Measurements from ENCODE around the gene OR52J3.
"Not testable (repeated sequence)": the region's sequence is repeated elsewhere in the genome, so short reads cannot be mapped to it uniquely, and the experiment has no call there.

OR52J3 gene

DNA sequence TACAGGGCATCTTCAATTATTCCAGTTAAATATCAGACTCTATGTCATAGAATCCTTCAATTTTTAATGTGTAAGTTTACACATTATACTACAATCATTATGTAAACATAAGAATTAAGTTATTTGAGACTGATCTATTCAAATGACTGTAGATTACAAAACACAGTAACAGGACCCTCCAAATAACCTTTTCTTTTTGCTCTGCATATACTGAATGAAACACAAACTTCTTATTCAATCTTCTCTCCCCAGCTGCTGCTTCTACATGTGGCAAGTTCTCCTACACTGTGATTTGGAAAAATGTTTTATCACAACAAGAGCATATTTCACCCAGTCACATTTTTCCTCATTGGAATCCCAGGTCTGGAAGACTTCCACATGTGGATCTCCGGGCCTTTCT is at the start of gene OR52J3:
TSS of gene OR52J3 (plus strand) at position 301 of the 400 bp plus-strand sequence. CDS start at position 301, 0 bp downstream.
- no peak for DNase-seq

DNA sequence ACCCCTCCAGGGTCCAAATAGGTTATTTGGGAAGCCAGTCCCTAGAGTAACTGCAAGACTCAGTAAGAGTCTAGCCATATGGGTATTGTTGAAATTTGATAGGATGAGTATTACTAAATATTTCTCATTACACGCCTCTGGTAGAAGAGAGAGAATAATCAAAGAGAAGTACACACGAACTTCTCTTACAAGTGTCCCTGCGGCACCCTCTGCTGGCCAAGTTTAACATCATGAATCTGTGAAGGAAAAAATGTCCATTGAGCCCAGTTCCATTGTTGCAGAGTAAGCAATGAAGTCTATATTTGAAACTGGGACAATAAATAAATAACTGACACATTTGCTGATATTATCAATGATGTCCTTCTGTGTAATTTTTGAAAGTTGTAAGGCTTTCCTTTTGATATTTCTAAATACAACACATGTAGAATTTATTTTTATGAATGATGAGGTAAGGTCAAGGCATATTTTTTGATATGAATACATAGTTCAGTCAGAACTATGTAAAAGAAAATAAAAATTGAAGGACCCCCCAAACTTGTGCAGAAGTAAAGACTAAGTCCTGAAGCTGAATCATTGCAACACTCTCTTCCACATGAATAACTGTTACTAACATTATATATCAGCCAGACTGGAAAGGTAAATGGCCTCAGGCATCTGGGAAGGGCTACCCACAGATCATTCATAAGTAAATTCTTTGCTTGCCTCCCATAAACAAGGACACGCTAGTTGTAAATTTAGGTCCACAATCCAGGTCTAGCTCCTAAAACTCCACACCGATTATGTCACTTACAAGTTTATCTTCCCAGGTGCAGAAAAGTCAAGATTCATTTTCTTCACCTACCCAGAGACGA is 41.7 kb upstream of the OR52J3 start:
- peak; percentile 42 for DNase-seq

DNA sequence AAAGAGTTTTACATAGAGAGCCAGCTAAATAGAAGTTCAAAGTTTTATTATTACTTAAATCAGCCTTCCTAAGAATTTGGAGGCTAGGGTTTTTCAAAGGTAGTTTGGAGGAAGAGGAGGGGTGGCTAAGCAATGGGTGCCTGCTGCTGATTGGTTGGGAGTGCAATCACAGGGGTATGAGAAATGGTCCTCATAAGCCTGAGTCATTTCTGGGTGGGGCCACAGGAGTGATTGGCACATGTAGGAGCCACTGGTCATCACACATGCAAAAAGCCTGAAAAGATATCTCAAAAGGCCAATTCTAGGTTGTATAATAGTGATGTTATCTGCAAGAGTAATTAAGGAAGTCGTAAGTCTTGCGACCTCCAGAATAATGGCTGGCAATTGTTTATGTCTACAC is 38.8 kb upstream of the OR52J3 start:
- no peak for DNase-seq

DNA sequence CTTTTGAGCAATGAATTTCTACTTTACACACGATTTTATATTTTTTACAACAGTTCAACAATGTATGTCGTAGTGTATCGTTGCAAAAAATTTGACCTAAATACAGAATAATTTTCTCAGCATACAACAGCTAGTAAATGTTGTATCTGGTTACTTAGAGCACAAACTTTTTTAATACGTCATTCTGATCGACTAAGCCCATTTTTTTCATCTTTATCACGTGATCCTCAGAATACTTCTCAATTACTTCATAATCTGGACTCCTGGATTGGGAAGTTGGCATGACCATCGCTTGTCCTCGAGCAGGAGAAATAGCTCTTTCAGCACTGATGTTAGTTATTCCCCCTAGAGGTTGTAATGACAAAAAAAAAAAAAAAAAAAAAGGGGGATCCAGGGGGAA is 35.1 kb upstream of the OR52J3 start:
- no peak for DNase-seq

DNA sequence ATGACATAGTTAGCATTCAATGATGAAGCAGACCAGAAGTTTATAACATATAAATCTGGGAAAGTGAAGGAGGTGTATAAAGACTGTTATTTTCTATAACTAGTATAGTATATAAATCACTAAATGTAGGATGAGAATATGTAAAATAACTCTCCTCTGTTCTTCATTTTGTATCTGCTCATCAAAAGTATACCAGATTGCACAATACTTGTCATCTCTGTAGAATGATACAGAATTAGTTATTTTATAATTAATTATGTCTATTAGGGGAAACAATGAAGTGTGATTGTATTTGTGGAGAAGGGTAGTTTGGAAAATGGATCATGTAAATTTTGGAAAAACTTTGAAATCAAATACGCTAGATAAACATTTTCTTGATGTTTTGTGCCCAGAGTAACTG is 33.3 kb upstream of the OR52J3 start:
- DNase-seq, result no peak

DNA sequence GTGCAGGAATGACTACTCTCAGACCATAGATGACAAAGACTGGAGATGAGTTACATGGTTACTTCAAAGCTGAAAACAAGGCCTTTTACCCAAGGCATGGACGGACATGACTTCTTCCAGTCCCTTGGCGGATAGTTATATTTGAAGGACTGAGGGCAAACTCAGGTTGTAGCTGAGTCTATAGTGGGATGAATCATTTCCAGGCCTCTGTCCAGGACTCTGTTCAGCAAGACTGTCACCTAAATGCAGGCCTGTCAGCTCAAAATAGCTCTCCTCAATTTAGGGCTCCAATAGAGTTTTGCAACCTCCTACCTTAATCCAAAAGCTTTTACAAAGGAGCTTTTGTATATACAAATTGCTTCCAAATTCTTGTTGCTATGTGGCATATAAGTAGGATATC is 24.3 kb upstream of the OR52J3 start:
- DNase-seq, result no peak

DNA sequence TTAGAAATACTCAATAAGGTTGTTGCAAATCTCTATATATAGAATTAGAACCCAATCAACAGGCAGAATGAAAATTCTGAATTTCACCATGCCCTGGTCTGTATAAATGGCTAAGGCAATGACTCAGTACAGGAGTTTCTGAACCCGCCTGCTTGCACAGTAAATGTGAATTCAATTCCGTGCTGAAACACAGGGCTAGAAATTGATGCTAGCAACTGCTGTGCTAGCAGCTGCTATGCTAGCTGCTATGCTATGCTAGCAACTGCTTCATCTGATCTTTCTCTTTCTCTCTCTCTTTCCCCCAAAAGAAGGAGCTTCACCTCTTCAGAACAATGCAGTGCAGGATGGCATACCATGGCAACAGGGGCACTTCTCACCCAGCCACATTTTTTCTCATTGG is 9.7 kb upstream of the OR52J3 start:
- DNase-seq, result no peak

DNA sequence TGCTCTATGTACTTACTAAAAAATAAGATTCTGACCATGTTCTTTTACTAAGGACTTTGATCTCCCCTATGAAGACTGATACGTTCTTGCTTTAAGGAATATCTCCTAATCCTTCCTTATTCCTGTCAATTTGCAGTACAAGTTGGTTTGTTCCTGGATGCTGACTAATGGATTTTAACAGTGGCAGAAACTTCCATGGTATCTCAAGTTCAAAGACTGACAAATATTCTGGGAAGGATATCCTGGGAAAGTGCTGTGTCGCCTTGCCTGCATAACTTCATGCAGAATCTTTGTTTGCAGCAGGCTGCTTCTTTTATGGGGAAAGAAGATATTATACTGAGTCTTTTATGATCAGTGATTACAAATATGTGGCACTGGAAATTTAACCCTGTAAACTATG is 8.4 kb upstream of the OR52J3 start:
- no peak for DNase-seq

DNA sequence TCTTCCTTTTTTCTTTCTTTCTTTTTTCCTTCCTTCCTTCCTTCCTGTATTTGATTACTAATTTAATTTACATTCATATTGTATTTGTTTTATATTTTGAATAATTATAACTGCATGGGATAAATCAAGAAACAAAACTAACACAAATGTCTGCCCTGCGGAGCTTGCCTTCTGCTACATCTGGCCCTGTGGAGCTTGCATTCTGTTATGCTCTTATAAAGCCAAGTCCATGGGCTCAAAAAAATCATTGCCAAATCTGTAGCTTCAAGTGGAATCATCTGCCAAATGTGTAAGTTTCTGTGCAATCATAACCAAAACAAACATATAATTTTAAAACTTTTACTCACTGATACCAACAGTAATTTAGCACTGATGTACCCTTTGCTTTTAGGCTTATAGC is 8.0 kb upstream of the OR52J3 start:
- no peak for DNase-seq

DNA sequence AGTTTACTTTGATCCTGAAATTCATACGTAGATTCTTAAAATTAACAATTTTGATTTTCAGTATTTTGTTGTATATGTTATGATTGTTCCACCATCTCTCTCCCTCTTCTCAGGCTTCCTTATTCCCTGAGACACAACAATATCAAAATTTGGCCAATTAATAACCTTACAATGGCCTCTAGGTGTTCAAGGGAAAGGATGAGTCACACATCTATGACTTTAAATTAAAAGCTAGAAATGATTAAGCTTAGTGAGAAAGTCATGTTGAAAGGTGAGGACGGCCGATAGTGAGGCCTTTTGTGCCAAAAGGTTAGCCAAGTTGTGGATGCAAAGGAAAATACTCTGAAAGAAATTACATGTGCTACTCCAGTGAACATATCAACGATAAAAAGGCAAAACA is 5.5 kb upstream of the OR52J3 start:
- DNase-seq, result no peak

DNA sequence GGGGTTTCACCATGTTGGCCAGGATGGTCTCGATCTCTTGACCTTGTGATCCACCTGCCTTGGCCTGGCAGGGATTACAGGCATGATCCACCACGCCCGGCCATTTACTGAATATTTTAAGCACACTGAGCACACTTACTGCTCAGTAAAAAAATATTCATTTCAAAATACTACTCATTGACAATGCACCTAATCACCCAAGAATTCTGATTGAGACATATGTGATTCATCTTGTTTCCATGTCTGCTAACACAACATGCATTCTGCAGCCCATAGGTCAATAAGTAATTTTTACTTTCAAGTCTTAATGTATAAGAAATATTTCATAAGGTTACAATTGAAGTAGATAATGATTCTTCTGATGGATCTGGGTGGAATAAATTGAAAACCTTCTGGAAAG is 4.2 kb upstream of the OR52J3 start:
- no peak for DNase-seq

DNA sequence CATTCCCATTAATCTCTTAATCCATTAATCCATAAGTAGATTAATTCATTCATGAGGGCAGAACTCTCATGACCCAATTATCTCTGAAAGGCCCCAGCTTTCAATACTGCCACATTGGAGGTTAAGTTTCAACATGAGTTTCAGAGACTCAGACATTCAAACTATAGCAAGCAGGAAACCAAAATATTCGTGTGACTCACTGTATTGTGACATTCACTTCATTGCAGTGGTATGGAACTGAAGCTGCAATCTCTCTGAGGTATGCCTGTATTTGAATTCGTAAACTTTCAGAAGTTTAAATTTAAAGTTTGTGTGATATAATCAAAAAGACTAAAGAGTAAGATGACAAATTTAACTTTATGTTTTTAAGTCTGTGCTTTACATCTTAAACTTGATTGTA is 2.9 kb upstream of the OR52J3 start:
- no peak for DNase-seq

DNA sequence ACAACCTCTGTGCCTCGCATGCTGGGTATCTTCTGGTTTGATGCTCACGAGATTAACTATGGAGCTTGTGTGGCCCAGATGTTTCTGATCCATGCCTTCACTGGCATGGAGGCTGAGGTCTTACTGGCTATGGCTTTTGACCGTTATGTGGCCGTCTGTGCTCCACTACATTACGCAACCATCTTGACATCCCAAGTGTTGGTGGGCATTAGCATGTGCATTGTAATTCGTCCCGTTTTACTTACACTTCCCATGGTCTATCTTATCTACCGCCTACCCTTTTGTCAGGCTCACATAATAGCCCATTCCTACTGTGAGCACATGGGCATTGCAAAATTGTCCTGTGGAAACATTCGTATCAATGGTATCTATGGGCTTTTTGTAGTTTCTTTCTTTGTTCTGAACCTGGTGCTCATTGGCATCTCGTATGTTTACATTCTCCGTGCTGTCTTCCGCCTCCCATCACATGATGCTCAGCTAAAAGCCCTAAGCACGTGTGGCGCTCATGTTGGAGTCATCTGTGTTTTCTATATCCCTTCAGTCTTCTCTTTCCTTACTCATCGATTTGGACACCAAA is 516 bp downstream of the OR52J3 start:
- DNase-seq, result no peak

DNA sequence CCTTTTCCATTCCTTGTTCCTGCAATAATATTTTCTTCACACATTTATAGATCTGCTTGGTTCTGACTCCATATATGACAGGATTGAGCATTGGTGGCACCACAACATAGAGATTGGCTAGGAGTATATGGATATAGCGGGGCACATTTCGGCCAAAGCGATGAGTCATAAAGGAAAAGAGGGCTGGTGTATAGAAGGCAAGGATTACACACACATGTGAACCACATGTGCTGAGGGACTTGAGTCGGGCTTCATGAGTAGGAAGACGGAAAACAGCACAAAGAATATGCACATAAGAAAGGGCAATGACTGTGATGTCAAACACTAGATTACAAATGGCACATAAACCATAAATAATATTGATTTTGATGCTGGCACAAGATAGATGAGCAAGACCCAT is 12.4 kb downstream of the OR52J3 start:
- not testable (repeated sequence) for DNase-seq

DNA sequence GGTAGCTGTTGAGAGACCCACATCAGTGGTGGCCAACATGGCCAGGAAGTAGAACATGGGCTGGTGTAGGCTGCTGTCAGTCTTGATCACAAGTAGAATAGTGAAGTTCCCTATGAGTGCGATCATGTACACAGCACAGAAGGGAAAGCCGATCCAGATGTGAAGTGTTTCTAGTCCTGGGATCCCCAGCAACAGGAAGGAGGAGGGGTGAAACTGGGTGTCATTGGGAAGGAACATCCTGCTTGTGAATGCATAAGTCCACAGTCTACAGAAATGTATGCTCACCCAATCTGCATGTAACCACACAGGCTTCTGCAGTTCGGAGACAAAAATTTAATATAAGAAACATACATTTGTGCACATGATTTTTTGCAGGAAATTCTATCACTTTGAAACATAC is 13.1 kb downstream of the OR52J3 start, which contains the start of gene OR52E2:
TSS of gene OR52E2 (minus strand) at position 237 of the 400 bp plus-strand sequence. CDS start at position 237, 0 bp downstream.
- no peak for DNase-seq

DNA sequence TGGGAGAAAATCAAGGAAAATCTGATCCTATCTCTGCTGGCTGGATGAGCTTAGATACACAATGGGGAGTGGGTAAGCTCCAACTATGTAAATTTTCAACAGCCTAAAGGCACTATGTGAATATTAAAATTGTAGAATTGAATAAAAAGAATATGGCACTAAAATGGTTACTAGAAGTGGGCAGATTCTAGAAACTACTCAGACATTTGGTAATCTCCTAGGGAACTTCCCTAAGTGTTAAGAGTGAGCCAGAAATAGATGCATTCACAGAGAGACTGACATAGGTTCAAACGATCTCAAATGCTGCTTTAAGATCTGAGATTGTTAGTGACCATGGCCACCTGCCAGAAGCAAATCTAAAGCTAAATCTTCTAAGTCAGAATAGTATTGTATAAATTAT is 18.7 kb downstream of the OR52J3 start:
- DNase-seq, result no peak

DNA sequence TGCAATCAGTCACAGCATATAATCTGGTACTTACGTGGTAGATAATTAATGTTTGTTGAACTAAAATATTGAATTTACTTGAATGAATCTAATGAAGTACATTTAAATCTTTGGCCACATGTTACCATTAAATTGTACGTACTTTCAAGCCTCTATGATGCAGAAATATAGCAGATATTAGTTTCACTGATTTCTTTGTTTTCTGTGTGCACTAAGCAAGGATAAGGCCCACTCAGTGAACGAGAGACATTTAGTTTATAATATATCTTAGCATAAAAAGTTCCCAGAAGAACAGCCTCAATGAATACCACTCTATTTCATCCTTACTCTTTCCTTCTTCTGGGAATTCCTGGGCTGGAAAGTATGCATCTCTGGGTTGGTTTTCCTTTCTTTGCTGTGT is 22.9 kb downstream of the OR52J3 start, which contains the start of gene OR52E1:
TSS of gene OR52E1 (plus strand) at position 301 of the 400 bp plus-strand sequence.
- DNase-seq, result no peak

DNA sequence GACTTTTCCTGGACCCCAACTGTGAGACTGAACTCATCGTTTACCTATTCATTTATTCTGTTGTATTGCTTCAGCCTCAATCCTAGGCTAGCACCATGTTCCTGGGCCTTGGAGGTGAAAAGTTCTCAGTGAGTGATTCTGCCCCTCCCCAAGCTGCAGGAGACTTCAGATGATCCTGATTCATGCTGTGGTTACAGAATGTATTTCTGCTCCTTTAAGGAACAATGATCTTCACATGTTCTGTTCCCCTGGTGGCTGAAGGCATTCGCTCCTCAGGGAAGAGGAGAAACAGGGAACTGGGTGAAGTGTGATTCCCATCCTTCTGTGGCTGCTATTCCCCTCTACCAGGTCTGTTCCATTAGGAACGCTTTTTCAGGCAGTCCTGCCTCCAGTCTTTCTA is 25.5 kb downstream of the OR52J3 start:
- DNase-seq, result no peak

DNA sequence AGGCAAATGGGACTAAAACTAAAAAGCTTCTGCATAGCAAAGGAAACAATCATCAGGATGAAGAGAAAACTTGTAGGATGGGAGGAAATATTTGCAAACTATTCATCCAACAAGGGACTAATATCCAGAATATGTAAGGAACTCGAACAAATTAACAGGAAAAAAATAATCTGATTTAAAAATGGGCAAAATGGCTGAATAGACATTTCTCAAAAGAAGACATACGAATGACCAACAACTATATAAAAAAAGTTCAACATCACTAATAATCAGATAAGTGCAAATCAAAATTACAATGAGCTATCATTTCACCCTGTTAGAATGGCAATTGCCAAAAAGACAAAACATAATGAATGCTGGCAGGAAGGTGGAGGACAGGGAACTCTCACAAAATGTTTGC is 35.1 kb downstream of the OR52J3 start:
- DNase-seq, result no peak

DNA sequence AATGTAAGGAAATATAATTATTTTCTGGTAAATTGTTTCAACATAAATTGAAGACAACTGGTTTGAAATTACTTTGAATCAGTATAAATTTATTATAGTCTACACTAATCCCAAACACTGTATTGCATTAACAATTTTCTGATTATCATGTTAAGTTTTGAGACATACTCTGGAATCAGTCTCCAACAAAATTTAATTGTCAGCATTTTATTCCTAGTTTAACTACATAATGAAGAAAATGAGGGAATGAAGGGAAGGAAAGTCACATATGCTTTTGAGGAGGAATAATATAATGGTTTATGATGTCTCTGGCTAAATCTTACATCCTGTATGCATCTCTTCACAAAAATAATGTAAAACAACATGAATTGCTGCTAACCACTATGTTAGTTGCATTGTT is 37.3 kb downstream of the OR52J3 start:
- no peak for DNase-seq

DNA sequence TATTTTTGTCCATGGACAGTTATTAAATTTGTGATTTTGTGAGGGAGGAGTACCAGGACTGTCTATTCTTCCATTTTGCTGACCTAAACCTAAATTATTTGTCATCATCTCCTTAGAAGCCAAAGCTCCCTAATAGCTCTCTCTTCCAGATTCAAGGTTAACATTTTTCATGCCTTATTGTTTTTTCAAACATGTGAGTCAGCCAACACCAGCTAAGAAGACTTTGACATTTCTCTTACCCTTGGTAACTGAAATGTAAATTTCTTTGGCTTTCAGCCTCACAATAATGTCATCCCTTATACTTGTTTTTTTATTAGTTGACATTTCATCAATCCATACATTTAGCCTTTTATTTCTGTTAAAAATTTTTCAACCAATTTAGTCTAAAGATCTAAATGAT is 42.2 kb downstream of the OR52J3 start:
- no peak for DNase-seq

DNA sequence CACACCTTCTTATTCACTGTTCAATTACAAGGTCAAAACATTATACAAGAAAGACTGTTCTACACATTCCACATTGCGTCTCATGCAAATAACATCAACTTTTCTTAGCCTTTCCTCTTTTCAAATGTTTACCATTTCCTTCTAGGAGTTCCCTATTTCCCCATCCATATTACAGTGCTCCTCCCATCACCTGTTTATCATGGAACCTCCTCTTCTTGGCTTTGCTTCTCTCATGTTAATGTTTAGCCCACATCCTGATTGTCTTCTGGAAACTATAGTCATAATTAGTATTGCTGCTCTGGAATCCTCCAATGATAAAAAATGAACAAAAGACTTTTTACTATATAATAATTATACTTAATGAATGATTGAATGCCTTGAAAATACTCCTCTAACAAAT is 44.3 kb downstream of the OR52J3 start:
- no peak for DNase-seq

DNA sequence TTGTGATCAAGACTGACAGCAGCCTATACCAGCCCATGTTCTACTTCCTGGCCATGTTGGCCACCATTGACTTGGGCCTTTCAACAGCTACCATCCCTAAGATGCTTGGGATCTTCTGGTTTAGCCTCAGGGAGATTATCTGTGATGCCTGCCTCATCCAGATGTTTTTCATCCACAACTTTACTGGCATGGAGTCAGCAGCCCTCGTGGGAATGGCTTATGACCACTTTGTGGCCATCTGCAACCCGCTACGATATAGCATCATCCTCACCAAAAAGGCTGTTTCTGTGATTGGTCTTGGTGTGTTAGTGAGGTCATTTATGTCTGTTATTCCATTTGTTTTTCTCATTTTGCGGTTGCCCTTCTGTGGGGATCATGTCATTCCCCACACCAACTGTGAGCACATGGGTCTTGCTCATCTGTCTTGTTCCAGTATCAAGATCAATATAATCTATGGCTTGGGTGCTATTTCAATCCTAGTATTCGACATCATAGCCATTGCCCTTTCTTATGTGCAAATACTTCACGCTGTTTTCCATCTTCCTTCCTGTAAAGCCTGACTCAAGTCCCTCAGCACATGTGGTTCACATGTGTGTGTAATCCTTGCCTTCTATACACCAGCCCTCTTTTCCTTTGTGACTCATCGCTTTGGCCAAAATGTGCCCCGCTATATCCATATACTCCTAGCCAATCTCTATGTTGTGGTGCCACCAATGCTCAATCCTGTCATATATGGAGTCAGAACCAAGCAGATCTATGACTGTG is 46.7 kb downstream of the OR52J3 start:
- DNase-seq, result no peak

DNA sequence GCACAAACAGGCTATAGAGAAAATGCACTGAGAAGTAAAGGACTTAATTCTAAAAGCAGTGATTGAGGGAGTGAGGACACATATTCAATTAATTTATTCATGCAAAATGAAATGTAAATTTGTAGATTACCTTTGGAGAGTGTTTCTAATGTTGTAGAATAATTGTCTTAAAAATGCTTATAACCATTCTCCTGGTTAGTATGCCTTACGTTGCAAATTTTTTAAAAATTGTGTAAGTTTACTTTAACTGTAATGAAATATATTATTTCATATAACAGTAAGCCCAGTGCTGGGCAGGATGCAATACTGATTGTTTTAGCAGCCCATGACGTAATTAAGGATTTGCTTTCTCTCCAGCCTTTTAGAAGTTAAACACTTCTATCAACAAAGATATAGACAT is 49.7 kb downstream of the OR52J3 start:
- DNase-seq, result no peak

Measured in right hindlimb (tissue), 1 donor.